Neural cell (in vitro differentiated cells): Measurements from ENCODE around the gene ARID1B. TPM values are rescaled to one million over a fixed set of nuclear protein-coding genes. Genes with fewer than 3 reads are reported as not detected.

Experiments
- H2AFZ ChIP-seq: fragments of 200-600, 300-800 bp; sonication (generic), shearing (Covaris generic); 2 replicates; pipeline ENCODE4 v1.6.0; 2014; ENCODE audit warnings: low read depth, mild to moderate bottlenecking, antibody characterized with exemption, low read length, moderate library complexity
- H3F3A ChIP-seq: fragments of 200-600 bp; shearing (Covaris generic); 2 replicates; pipeline ENCODE4 v1.6.1; 2016; ENCODE audit warnings: mild to moderate bottlenecking, moderate library complexity, mixed read lengths, antibody characterized with exemption, low read length; ENCODE audit not compliant: insufficient read depth, poor library complexity, severe bottlenecking
- H3K27ac ChIP-seq: fragments of 200-600, 300-800 bp; sonication (generic), shearing (Covaris generic); 2 replicates; pipeline ENCODE4 v1.5.1; 2014; ENCODE audit warnings: mild to moderate bottlenecking, low read length, moderate library complexity
- H3K27me3 ChIP-seq: fragments of 300-800, 200-600 bp; sonication (generic), shearing (Covaris generic); 2 replicates; pipeline ENCODE4 v1.6.0; 2014; ENCODE audit warnings: mild to moderate bottlenecking, low read depth, low read length, moderate library complexity; ENCODE audit not compliant: insufficient read depth
- H3K36me3 ChIP-seq: fragments of 300-800, 200-600 bp; sonication (generic), shearing (Covaris generic); 2 replicates; pipeline ENCODE4 v1.5.1; 2014; ENCODE audit warnings: mild to moderate bottlenecking, antibody characterized with exemption, low read length, moderate library complexity; ENCODE audit not compliant: insufficient read depth
- H3K4me2 ChIP-seq: fragments of 300-800, 200-600 bp; sonication (generic), shearing (Covaris generic); 2 replicates; pipeline ENCODE4 v1.6.0; 2014; ENCODE audit warnings: mild to moderate bottlenecking, low read length
- H3K4me3 ChIP-seq: fragments of 300-800, 200-600 bp; sonication (generic), shearing (Covaris generic); 2 replicates; pipeline ENCODE4 v1.5.1; 2014; ENCODE audit warnings: mild to moderate bottlenecking, low read length, moderate library complexity
- H3K79me2 ChIP-seq: fragments of 200-600 bp; shearing (Covaris generic); replicated peaks from 2 replicates; pipeline ENCODE4 v1.6.0; 2014; ENCODE audit warnings: mild to moderate bottlenecking, low read length, moderate library complexity; ENCODE audit not compliant: insufficient read depth
- H3K9ac ChIP-seq: fragments of 300-800, 200-600 bp; sonication (generic), shearing (Covaris generic); 2 replicates; pipeline ENCODE4 v1.6.1; 2016; ENCODE audit warnings: mild to moderate bottlenecking, low read length, mixed read lengths
- H3K9me2 ChIP-seq: fragments of 200-600 bp; shearing (Covaris generic); 2 replicates; pipeline ENCODE4 v1.6.1; 2016; ENCODE audit warnings: mild to moderate bottlenecking, low read length, mixed read lengths; ENCODE audit not compliant: insufficient read depth
- H3K9me3 ChIP-seq: fragments of 200-600, 300-800 bp; sonication (generic), shearing (Covaris generic); 2 replicates; pipeline ENCODE4 v1.6.1; 2016; ENCODE audit warnings: mild to moderate bottlenecking, mixed run types, low read length, moderate library complexity, mixed read lengths
- H4K20me1 ChIP-seq: fragments of 200-600 bp; shearing (Covaris generic); 2 replicates; pipeline ENCODE4 v1.6.1; 2016; ENCODE audit warnings: mild to moderate bottlenecking, mixed run types; ENCODE audit not compliant: insufficient read depth
- CTCF ChIP-seq: fragments of 450-650 bp; IDR thresholded peaks from 2 replicates; pipeline ENCODE4 v1.5.1; 2014; ENCODE audit warnings: antibody characterized with exemption, mild to moderate bottlenecking, moderate library complexity; ENCODE audit not compliant: poor library complexity, severe bottlenecking
- EP300 ChIP-seq: fragments of 450-650 bp; conservative IDR thresholded peaks from 2 replicates; pipeline ENCODE4 v1.6.1; 2014; ENCODE audit warnings: antibody characterized with exemption, mild to moderate bottlenecking, moderate library complexity; ENCODE audit not compliant: poor library complexity, severe bottlenecking
- EZH2 ChIP-seq: fragments of 200-600, 300-800 bp; shearing (Covaris generic), sonication (generic); IDR thresholded peaks from 2 replicates; pipeline ENCODE4 v1.6.1; 2014; ENCODE audit warnings: antibody characterized with exemption, low read length, borderline replicate concordance, mild to moderate bottlenecking; ENCODE audit not compliant: insufficient read depth, poor library complexity, severe bottlenecking
- MXI1 ChIP-seq: fragments of 450-650 bp; conservative IDR thresholded peaks from 2 replicates; pipeline ENCODE4 v1.6.1; 2014; ENCODE audit warnings: antibody characterized with exemption, mild to moderate bottlenecking; ENCODE audit not compliant: poor library complexity, severe bottlenecking
- POLR2AphosphoS5 ChIP-seq: IDR thresholded peaks from 2 replicates; pipeline ENCODE4 v1.6.1; 2012
- RAD21 ChIP-seq: fragments of 450-650 bp; conservative IDR thresholded peaks from 2 replicates; pipeline ENCODE4 v1.6.1; 2014; ENCODE audit warnings: antibody characterized with exemption, mild to moderate bottlenecking, moderate library complexity
- REST ChIP-seq: IDR thresholded peaks from 2 replicates; pipeline ENCODE4 v1.6.1; 2012; ENCODE audit warnings: borderline replicate concordance
- SMC3 ChIP-seq: fragments of 450-650 bp; conservative IDR thresholded peaks from 2 replicates; pipeline ENCODE4 v1.6.1; 2014; ENCODE audit warnings: antibody characterized with exemption, mild to moderate bottlenecking, moderate library complexity; ENCODE audit not compliant: poor library complexity
- TAF1 ChIP-seq: IDR thresholded peaks from 2 replicates; pipeline ENCODE4 v1.6.1; 2012; ENCODE audit warnings: low read depth
- polyA plus RNA-seq: library from polyadenylated mRNA; depleted of rRNA; stranded (reverse); fragments of >200 nt; gene quantifications from 2 replicates; pipeline ENCODE4 v1.2.3, GENCODE V29; 2014

The ARID1B gene
- polyA plus RNA-seq, 1 donor from 2014 or later, result 35.0 TPM

GRCh38 chr6:156854466-156855161 lies 77.4 kb downstream of the ARID1B start:
- H3K9me3 ChIP-seq, result no peaks in the 10 kb centered on the region
- H4K20me1 ChIP-seq, result no peaks in the 10 kb centered on the region
- no peaks in the 10 kb centered on the region for H3K27me3 ChIP-seq
- H3K27ac ChIP-seq, result no peak overlapping the region
- no peak overlapping the region for H3K4me3 ChIP-seq
- H3K79me2 ChIP-seq, result peaks cover 63% of the 10 kb centered on the region
- no peak overlapping the region for H3K4me2 ChIP-seq
- no peak overlapping the region for H2AFZ ChIP-seq
- H3K36me3 ChIP-seq, result no peaks in the 10 kb centered on the region
- H3K9ac ChIP-seq, result no peak overlapping the region
- no peaks in the 10 kb centered on the region for H3F3A ChIP-seq
- TF ChIP-seq EP300 (no peak), SMC3 (no peak), EZH2 (no peak), TAF1 (no peak), RAD21 (no peak), POLR2AphosphoS5 (no peak), REST (no peak), CTCF (no peak)
- H3K9me2 ChIP-seq, result no peaks in the 10 kb centered on the region

- no peaks in the 10 kb centered on the region for H4K20me1 ChIP-seq
- TF ChIP-seq SMC3 (no peak), RAD21 (no peak), POLR2AphosphoS5 (no peak), REST (no peak), EZH2 (no peak), MXI1 (no peak), EP300 (no peak), TAF1 (no peak), CTCF (no peak)
These were observed 80.4 kb downstream of the ARID1B start for GRCh38 chr6:156857573-156857972.

More at GRCh38 chr6:156857573-156857972, 80.4 kb downstream of the ARID1B start:
- no peaks in the 10 kb centered on the region for H3K27me3 ChIP-seq
- no peaks in the 10 kb centered on the region for H3K9me3 ChIP-seq
- no peaks in the 10 kb centered on the region for H3F3A ChIP-seq
- H3K27ac ChIP-seq, result no peak overlapping the region
- H2AFZ ChIP-seq, result no peak overlapping the region
- no peak overlapping the region for H3K9ac ChIP-seq
- no peak overlapping the region for H3K4me3 ChIP-seq
- no peaks in the 10 kb centered on the region for H3K36me3 ChIP-seq
- no peak overlapping the region for H3K4me2 ChIP-seq
- H3K79me2 ChIP-seq, result peaks cover 75% of the 10 kb centered on the region
- H3K9me2 ChIP-seq, result no peaks in the 10 kb centered on the region
